ENCODE data around the gene KRTAP1-1.
"Not testable (repeated sequence)": the region's sequence is repeated elsewhere in the genome, so short reads cannot be mapped to it uniquely, and the experiment has no call there.

The KRTAP1-1 gene, protein sequence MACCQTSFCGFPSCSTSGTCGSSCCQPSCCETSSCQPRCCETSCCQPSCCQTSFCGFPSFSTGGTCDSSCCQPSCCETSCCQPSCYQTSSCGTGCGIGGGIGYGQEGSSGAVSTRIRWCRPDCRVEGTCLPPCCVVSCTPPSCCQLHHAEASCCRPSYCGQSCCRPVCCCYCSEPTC

DNA sequence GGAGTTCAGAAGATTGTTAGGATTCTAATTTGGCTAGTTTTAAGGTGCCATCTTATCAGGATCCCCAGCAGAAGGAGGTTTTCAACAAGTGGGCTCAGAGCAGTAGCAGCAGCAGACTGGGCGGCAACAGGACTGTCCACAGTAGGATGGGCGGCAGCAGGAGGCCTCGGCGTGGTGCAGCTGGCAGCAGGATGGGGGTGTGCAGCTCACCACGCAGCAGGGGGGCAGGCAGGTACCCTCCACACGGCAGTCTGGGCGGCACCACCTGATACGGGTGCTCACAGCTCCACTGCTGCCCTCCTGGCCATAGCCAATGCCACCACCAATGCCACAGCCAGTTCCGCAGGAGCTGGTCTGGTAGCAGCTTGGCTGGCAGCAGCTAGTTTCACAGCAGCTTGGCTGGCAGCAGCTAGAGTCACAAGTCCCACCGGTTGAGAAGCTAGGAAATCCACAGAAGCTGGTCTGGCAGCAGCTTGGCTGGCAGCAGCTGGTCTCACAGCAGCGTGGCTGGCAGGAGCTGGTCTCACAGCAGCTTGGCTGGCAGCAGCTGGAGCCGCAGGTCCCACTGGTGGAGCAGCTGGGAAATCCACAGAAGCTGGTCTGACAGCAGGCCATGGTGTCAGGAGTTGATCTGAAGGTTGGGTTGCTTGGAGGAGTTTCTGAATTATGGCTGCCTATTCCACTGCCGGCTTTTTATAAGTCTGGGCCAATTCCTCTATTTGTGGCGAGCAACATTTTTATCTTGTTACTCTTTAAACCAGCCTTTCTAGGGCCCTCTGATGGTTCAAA, at the start of gene KRTAP1-1:
TSS of gene KRTAP1-1 (minus strand) at position 668 of the 789 bp plus-strand sequence. CDS start at position 615, 53 bp downstream.
- H3K4me3 ChIP-seq (ENCODE audit: low read depth, low read length), result not testable (repeated sequence)

DNA sequence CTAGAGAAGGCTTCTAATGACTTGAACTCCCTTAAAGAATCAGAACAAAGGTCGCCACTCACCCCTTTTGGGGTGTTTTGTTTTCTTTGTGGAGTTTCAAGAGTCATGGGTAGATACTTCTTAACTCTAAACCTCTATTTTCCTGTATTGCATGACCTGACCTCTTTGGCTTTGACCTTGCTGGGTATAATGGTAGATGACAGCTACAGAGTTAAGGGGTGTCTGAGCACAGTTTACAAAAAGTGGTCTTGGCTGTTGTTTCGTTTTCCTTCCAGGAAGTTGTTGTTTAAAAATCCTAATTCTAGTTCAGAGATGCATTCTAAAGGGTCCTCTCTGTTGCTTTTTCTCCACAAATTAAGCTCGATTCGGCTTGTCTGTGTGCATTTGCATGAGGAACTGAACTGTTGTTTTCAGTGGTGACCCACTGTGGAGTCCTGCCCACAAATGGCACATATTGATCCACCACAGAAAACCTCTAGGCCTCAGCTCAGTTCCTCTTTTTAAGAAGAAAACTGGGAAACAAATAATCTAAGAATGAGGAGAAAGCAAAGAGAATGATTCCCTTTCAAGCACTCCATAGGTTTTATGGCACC, 47.6 kb upstream of the KRTAP1-1 start:
- not testable (repeated sequence) for H3K4me3 ChIP-seq (ENCODE audit: low read depth, low read length)

DNA sequence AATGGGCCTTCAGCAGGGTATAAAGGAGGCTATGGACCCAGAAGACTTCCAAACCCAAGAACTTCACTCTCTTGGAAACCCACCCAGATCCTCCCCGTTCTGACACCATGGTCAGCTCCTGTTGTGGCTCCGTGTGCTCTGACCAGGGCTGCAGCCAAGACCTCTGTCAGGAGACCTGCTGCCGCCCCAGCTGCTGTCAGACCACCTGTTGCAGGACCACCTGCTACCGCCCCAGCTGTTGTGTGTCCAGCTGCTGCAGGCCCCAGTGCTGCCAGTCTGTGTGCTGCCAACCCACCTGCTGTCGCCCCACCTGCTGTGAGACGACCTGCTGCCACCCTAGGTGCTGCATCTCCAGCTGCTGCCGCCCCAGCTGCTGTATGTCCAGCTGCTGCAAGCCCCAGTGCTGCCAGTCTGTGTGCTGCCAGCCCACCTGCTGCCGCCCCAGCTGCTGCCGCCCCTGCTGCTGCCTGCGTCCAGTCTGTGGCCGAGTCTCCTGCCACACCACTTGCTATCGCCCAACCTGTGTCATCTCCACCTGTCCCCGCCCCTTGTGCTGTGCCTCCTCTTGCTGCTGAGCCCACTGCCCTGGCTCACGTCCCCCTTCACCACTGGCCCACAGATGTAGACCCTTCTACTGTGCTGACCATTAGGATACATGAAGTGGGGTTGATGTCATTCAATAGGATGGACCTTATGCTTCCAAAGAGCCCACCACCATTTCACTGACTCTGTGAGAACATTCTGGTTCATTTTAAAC, 43.0 kb upstream of the KRTAP1-1 start, which contains the start of gene KRTAP4-7:
TSS of gene KRTAP4-7 (plus strand) at position 51 of the 757 bp plus-strand sequence. CDS start at position 108, 57 bp downstream.
- H3K4me3 ChIP-seq (ENCODE audit: low read depth, low read length), result not testable (repeated sequence)

DNA sequence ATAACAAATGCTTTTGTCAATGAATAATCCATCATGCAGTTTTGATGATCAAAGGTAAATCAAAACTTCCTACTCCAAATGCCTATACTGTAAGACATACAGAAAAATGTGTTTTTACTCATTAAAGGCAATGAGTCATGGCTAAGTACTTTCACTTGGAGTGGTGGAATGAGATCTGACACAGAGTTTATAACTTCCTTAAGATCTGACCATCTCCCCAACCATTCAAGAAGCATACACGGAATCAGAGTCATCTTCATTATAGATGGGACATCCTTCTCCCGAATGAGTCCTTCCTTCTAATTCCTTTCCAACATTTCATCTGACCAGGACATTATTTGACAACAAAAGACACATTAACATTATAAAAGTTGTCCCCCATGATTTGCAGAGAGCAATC, 42.2 kb upstream of the KRTAP1-1 start:
- H3K4me3 ChIP-seq (ENCODE audit: low read depth, low read length), result not testable (repeated sequence)

DNA sequence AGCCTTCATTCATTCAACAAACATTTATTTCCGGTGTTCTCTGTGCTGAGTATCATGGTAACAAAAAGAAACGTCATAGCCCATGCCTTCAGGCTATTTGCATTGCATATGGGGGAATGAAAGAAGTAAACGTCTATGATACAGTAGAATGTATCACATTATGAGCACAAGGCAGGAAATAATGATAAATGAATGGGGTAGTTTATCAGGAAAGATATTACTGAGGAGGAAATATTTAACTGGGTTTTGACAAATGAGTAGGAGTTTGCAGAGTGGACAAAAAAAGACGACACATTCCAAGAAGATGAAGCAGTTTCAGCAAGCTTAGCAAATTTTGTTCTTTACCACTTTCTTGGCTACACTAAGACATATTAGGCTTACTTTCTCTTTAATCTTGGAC, 41.4 kb upstream of the KRTAP1-1 start:
- TF ChIP-seq, protein P1, sequence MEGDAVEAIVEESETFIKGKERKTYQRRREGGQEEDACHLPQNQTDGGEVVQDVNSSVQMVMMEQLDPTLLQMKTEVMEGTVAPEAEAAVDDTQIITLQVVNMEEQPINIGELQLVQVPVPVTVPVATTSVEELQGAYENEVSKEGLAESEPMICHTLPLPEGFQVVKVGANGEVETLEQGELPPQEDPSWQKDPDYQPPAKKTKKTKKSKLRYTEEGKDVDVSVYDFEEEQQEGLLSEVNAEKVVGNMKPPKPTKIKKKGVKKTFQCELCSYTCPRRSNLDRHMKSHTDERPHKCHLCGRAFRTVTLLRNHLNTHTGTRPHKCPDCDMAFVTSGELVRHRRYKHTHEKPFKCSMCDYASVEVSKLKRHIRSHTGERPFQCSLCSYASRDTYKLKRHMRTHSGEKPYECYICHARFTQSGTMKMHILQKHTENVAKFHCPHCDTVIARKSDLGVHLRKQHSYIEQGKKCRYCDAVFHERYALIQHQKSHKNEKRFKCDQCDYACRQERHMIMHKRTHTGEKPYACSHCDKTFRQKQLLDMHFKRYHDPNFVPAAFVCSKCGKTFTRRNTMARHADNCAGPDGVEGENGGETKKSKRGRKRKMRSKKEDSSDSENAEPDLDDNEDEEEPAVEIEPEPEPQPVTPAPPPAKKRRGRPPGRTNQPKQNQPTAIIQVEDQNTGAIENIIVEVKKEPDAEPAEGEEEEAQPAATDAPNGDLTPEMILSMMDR (IDR thresholded peaks at IDR 0.05; ENCODE audit: low read depth, low read length), result no peak
- no peak overlapping the region for H3K4me3 ChIP-seq (ENCODE audit: low read depth, low read length)

DNA sequence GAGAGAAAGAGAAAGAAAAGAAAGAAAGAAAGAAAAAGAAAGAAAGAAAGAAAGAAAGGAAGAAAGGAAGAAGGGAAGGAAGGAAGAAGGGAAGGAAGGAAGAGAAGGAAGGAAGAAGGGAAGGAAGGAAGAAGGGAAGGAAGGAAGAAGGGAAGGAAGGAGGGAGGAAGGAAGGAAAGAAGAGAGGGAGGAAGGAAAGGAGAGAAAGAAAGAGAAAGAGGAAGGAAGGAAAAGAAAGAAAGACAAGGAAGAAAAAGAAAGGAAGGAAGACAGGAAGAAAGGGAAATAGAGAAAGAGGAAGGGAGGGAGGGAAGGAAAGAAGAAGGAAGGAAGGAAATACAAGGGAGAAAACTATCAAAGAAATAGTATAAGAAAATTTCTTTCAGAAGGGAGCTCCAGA, 35.5 kb upstream of the KRTAP1-1 start:
- TF ChIP-seq, protein P1 (IDR thresholded peaks at IDR 0.05; ENCODE audit: low read depth, low read length), result no peak
- H3K4me3 ChIP-seq (ENCODE audit: low read depth, low read length), result no peak overlapping the region

DNA sequence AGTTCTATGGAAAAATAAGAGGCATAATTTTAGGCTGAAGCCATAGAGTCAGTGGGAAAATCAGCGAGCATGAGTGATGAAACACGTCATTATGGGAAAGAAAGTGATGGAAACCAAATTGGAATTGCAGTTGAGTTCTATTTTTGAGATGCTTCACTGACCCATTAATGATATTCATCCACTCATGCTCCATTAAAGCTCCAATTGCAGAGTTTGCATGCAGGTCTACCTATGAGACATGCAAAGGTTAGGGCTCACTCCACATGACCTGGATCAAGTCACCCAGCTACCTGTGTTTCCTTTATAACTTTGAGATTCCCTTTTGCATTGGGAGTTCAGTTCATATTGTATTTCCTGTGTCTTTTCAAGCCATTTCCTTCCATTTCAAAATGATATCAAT, 32.4 kb upstream of the KRTAP1-1 start:
- TF ChIP-seq, protein P1 (IDR thresholded peaks at IDR 0.05; ENCODE audit: low read depth, low read length), result no peak
- no peak overlapping the region for H3K4me3 ChIP-seq (ENCODE audit: low read depth, low read length)

DNA sequence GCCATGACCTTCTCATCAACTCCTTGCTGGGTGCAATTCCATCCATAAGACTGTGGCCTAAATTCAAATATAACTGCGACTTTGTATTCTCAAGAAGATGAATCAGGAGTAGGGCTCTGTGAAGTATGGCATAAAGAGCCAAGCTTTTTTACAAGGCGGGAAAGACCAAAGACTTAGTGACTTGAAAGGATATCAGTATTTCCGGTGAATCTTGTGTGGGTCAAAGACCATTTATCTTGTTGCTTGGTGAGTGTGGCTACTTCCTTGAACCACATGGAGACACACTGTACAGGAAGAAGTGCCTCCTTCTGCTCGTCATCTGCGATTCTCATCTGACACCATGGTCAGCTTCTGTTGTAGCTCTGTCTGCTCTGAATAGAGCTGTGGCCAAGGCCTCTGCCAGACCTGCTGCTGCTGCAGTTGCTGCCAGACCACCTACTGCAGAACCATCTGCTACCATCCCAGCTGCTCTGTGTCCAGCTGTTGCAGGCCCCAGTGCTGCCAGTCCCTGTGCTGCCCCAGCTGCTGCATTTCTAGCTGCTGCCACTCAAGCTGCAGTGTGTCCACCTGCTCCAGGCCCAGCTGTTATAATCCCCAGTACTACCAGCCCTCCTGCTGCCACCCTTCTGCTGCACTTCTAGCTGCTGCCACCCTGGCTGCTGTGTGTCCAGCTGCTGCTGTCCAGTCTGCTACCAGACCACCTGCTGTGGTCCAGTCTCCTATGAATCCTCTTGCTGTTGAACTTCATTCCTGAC, 30.5 kb upstream of the KRTAP1-1 start:
- TF ChIP-seq, protein P1 (IDR thresholded peaks at IDR 0.05; ENCODE audit: low read depth, low read length), result no peak

More for the DNA sequence above, 30.5 kb upstream of the KRTAP1-1 start:
- no peak overlapping the region for H3K4me3 ChIP-seq (ENCODE audit: low read depth, low read length)

Data from WI38 (cell line).